T-cell (primary cell): ENCODE measurements around the gene MGA. TPM values are rescaled to one million over a fixed set of nuclear protein-coding genes. Genes with fewer than 3 reads are reported as not detected.

Source experiments
- ATAC-seq, 4 experiments: fragments of 200-7000 bp in 3 of 4; fragments of 150-1000 bp in 1 of 4; cut with Tn5 transposase; replicated peaks in 1 of 4; 1 replicate in 3 of 4; 2 replicates in 1 of 4; pipeline ENCODE4 v1.10.0; 2021; ENCODE audit warnings: moderate library complexity in 3 of 4, mild to moderate bottlenecking in 2 of 4, moderate number of reproducible peaks in 1 of 4
- CTCF ChIA-PET, 2 donors: fragments of 300-600 bp; sonication (Branson Sonifier 250); formaldehyde crosslinking; loops; one replicate each; lab custom pipeline; 2022; ENCODE audit warnings: antibody characterized with exemption in 2 of 2; lab: Charles Lee
- POLR2A ChIA-PET, 2 donors: fragments of 300-600 bp; sonication (Branson Sonifier 250); formaldehyde crosslinking; loops; one replicate each; lab custom pipeline; 2022; ENCODE audit warnings: antibody characterized with exemption in 2 of 2; lab: Charles Lee
- DNase-seq, 35 experiments: peaks; one replicate each; pipeline versions ENCODE4 v3.0.0 to v3.0.0-alpha.2; 2013 to 2023
- H3K27ac ChIP-seq: one replicate; pipeline ENCODE4 v1.5.1; 2013; ENCODE audit warnings: low read length
- H3K27me3 ChIP-seq, 2 experiments: replicated peaks in 1 of 2; 1 replicate in 1 of 2; 2 replicates in 1 of 2; pipeline versions ENCODE4 v1.6.1 to v1.7.0; 2013; ENCODE audit warnings: low read length in 1 of 2, mixed read lengths in 1 of 2; ENCODE audit not compliant: control insufficient read depth in 2 of 2, insufficient read depth in 2 of 2; ENCODE audit errors: extremely low read depth in 1 of 2
- H3K36me3 ChIP-seq, 2 donors: 1 replicate in 1 of 2; 2 replicates in 1 of 2; pipeline versions ENCODE4 v1.6.1 to v1.7.0; 2013; ENCODE audit warnings: low read length in 1 of 2; ENCODE audit not compliant: control insufficient read depth in 2 of 2, insufficient read depth in 1 of 2; ENCODE audit errors: extremely low read depth in 1 of 2
- H3K4me1 ChIP-seq, 2 experiments: 1 replicate in 1 of 2; 2 replicates in 1 of 2; pipeline versions ENCODE4 v1.6.1 to v1.7.0; 2013; ENCODE audit warnings: low read length in 2 of 2, mixed read lengths in 1 of 2; ENCODE audit not compliant: insufficient read depth in 2 of 2, control insufficient read depth in 1 of 2; ENCODE audit errors: extremely low read depth in 1 of 2
- H3K4me3 ChIP-seq, 2 donors: 1 replicate in 1 of 2; 2 replicates in 1 of 2; pipeline versions ENCODE4 v1.5.1 to v1.7.0; 2013; ENCODE audit warnings: mild to moderate bottlenecking in 2 of 2, low read length in 1 of 2, moderate library complexity in 1 of 2; ENCODE audit not compliant: control insufficient read depth in 1 of 2; ENCODE audit errors: extremely low read depth in 1 of 2
- H3K9me3 ChIP-seq: 2 replicates; pipeline ENCODE4 v1.7.0; 2013
- H3K27ac Mint-ChIP-seq, 2 donors: one replicate each; pipeline ENCODE4 v1.8.0; 2020 to 2021; ENCODE audit warnings: mild to moderate bottlenecking in 2 of 2, mixed read lengths in 2 of 2
- H3K27me3 Mint-ChIP-seq, 2 donors: one replicate each; pipeline ENCODE4 v1.8.0; 2021 to 2022; ENCODE audit warnings: mixed read lengths in 2 of 2
- H3K36me3 Mint-ChIP-seq: one replicate; pipeline ENCODE4 v1.8.0; 2021; ENCODE audit warnings: mixed read lengths
- H3K4me1 Mint-ChIP-seq, 3 donors: one replicate each; pipeline ENCODE4 v1.8.0; 2020 to 2022; ENCODE audit warnings: mixed read lengths in 3 of 3, mild to moderate bottlenecking in 1 of 3
- H3K4me3 Mint-ChIP-seq, 3 donors: one replicate each; pipeline ENCODE4 v1.8.0; 2020 to 2022; ENCODE audit warnings: mild to moderate bottlenecking in 3 of 3, mixed read lengths in 3 of 3, moderate library complexity in 3 of 3
- H3K9me3 Mint-ChIP-seq, 3 donors: one replicate each; pipeline ENCODE4 v1.8.0; 2020 to 2022; ENCODE audit warnings: mixed read lengths in 3 of 3
- WGBS: methylation state at CpG from one replicate; pipeline ENCODE4 v1.1.5; 2013; ENCODE audit warnings: missing lambda C conversion rate; ENCODE audit not compliant: insufficient coverage; 5-methylcytosine and 5-hydroxymethylcytosine counted together
- total RNA-seq, 35 experiments: library from RNA in 6 of 35; stranded (reverse) in 6 of 35; fragments of 120-200 nt in 1 of 35; gene quantifications; one replicate each; pipeline versions ENCODE4 v1.2.1 to v1.2.4 and lab custom pipeline; 2013 to 2026

MGA gene
- total RNA-seq, 5 donors from 2014 or later (not counting 1 experiment from before 2014, with no cell fraction given), result 49.7 to 58.7 (median 54.7) TPM

DNA sequence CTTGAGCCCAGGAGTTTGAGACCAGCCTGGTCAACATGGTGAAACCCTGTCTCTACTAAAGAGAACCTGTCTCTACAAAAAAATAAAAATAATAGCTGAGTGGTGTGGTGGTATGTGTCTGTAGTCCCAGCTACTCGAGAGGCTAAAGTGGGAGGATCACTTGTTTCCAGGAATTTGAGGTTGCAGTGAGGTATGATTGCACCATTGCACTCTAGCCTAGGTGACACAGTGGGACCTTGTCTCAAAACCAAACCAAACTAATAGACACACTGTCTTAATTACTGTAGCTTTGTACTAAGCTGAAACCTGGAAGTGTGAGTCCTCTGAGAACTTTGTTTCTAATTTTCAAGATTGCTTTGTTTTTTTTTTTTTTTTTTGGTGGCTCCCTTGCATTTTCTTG lies 30.4 kb downstream of the MGA start:
- no peaks in the 10 kb centered on the region for H3K27me3 Mint-ChIP-seq
- peak overlapping the region; percentile 41 to 44 for H3K27ac Mint-ChIP-seq
- DNase-seq (no peak), ATAC-seq (peak in 1 of 4 experiments; percentile 43)
- peaks cover 3% of the 10 kb centered on the region for H3K36me3 Mint-ChIP-seq
- H3K27me3 ChIP-seq, result no peaks in the 10 kb centered on the region
- no peak overlapping the region for H3K27ac ChIP-seq
- H3K36me3 ChIP-seq, result no peaks in the 10 kb centered on the region
- CTCF ChIA-PET, result interaction anchor here (0.5 to 0.7 kb wide), 4 partner anchors 13 to 296 kb away, joined by 3 to 5 read pairs (median 4); no protein-coding TSS in a partner anchor
- POLR2A ChIA-PET, result interaction anchor here in 1 of 2 donors (0.7 kb wide), 1 partner anchor 18 kb away, joined by 3 read pairs; no protein-coding TSS in a partner anchor
- peaks cover 3 to 6% of the 10 kb centered on the region in 2 experiments for H3K4me1 ChIP-seq
- no peaks in the 10 kb centered on the region for H3K9me3 ChIP-seq
- no CpG with 5 or more reads among the region's 1 CpG for WGBS
- no peak overlapping the region for H3K4me3 ChIP-seq
- H3K9me3 Mint-ChIP-seq, result no peaks in the 10 kb centered on the region
- no peak overlapping the region for H3K4me3 Mint-ChIP-seq
- H3K4me1 Mint-ChIP-seq, result peaks cover 78 to 84% (median 80%) of the 10 kb centered on the region in 3 donors

DNA sequence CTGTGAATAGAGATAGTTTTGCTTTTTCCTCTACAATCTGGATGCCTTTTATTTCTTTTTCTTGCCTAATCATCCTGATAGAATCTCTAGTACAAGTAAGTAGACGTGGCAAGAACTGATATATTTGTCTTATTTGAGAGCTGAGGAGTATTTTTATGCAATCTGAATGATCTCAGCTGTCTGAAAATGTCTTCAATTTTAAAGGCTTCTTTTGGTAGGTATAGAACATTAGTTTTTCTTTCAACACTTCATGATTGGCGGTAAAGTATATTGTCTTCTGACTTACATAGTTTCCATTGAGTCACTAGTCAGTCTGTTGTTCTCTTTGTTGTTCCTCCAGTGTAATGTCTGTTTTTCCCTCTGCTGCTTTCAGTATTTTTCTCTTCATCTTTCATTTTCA lies 31.3 kb downstream of the MGA start:
- ATAC-seq (peak in 1 of 4 experiments; percentile 41), DNase-seq (no peak)
- no CpG with 5 or more reads among the region's 2 CpGs for WGBS
- Mint-ChIP-seq H3K4me3 (peak overlapping the region in 2 of 3 donors; percentile 0 to 20), H3K27me3 (no peaks in the 10 kb centered on the region), H3K9me3 (no peaks in the 10 kb centered on the region), H3K27ac (peak overlapping the region; percentile 59 to 79), H3K36me3 (peaks cover 1% of the 10 kb centered on the region), H3K4me1 (peaks cover 80 to 87% (median 82%) of the 10 kb centered on the region in 3 donors)
- Histone ChIP-seq H3K4me3 (no peak overlapping the region), H3K9me3 (no peaks in the 10 kb centered on the region), H3K27me3 (no peaks in the 10 kb centered on the region), H3K27ac (no peak overlapping the region), H3K4me1 (peaks cover 7 to 9% of the 10 kb centered on the region in 2 experiments), H3K36me3 (peaks cover 0 to 4% of the 10 kb centered on the region in 2 donors)
- POLR2A ChIA-PET, result no interaction called here
- CTCF ChIA-PET, result no interaction called here

DNA sequence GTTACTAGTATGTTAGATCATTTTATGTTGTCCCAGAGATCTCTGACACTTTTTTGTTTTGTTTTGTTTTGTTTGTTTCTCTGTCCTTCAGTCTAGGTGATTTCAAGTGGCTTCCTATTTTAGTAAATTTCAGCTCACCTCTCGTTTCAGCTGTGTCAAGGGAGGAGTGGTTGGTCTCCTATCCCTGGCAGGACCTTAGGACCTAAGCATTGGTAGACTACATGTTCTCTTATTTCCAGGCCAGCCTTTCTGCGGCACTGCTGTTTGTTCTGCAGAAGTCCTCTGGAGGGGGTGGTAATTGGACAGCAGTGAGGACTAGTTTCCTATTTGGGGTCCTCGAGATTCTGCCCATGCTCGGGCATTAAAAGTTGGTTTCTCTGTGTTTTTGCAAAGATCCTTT lies 31.8 kb downstream of the MGA start:
- no peak for ATAC-seq
- Histone ChIP-seq H3K27me3 (no peaks in the 10 kb centered on the region), H3K27ac (no peak overlapping the region), H3K4me3 (no peak overlapping the region), H3K36me3 (peaks cover 0 to 4% of the 10 kb centered on the region in 2 donors), H3K4me1 (peaks cover 7 to 9% of the 10 kb centered on the region in 2 experiments), H3K9me3 (no peaks in the 10 kb centered on the region)
- ChIA-PET POLR2A (interaction anchor here in 1 of 2 donors (0.6 kb wide), 1 partner anchor 139 kb away, joined by 12 read pairs; no protein-coding TSS in a partner anchor), CTCF (interaction anchor here in 1 of 2 donors (0.6 kb wide), 1 partner anchor 58 kb away, joined by 3 read pairs; no protein-coding TSS in a partner anchor)
- 100% methylated on average over 1 of the region's 4 CpGs for WGBS
- peaks cover 6% of the 10 kb centered on the region for H3K36me3 Mint-ChIP-seq
- H3K4me1 Mint-ChIP-seq, result peaks cover 80 to 87% (median 81%) of the 10 kb centered on the region in 3 donors
- H3K27ac Mint-ChIP-seq, result peak overlapping the region; percentile 59 to 79
- H3K4me3 Mint-ChIP-seq, result peak overlapping the region in 1 of 3 donors; percentile 20
- H3K9me3 Mint-ChIP-seq, result no peaks in the 10 kb centered on the region
- no peak for DNase-seq
- no peaks in the 10 kb centered on the region for H3K27me3 Mint-ChIP-seq

DNA sequence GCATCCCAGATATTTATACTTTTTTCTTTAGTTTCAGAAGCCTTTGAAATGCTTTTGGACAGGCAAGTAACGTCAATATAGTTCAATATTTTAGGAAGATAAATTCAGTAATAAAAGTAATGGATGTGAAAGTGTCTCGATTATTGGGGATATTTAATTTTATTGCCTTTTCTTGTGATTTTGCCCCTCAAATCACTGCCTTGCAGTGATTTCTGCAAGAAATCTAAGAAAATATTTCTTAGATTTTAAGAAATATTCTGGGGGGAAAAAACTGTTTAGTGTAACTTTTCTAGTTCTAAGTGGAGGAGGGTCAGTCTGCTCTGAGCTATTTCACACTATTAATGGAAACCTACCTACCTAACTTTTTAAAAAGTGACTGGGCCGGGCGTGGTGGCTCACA lies 33.6 kb downstream of the MGA start:
- ChIA-PET CTCF (interaction anchor here in 1 of 2 donors (0.6 kb wide), 1 partner anchor 344 kb away, joined by 5 read pairs; no protein-coding TSS in a partner anchor), POLR2A (no interaction called here)
- H3K27me3 Mint-ChIP-seq, result no peaks in the 10 kb centered on the region
- H3K4me3 Mint-ChIP-seq, result no peak overlapping the region
- no peak overlapping the region for H3K4me3 ChIP-seq
- peaks cover 7% of the 10 kb centered on the region for H3K36me3 Mint-ChIP-seq
- H3K27ac Mint-ChIP-seq, result no peak overlapping the region
- H3K9me3 ChIP-seq, result no peaks in the 10 kb centered on the region
- H3K27ac ChIP-seq, result no peak overlapping the region
- peaks cover 65 to 79% (median 66%) of the 10 kb centered on the region in 3 donors for H3K4me1 Mint-ChIP-seq
- WGBS, result no CpG with 5 or more reads among the region's 4 CpGs
- H3K36me3 ChIP-seq, result peaks cover 0 to 10% of the 10 kb centered on the region in 2 donors
- H3K27me3 ChIP-seq, result no peaks in the 10 kb centered on the region
- H3K9me3 Mint-ChIP-seq, result no peaks in the 10 kb centered on the region
- peaks cover 7 to 9% of the 10 kb centered on the region in 2 experiments for H3K4me1 ChIP-seq
- ATAC-seq, result no peak
- no peak for DNase-seq

DNA sequence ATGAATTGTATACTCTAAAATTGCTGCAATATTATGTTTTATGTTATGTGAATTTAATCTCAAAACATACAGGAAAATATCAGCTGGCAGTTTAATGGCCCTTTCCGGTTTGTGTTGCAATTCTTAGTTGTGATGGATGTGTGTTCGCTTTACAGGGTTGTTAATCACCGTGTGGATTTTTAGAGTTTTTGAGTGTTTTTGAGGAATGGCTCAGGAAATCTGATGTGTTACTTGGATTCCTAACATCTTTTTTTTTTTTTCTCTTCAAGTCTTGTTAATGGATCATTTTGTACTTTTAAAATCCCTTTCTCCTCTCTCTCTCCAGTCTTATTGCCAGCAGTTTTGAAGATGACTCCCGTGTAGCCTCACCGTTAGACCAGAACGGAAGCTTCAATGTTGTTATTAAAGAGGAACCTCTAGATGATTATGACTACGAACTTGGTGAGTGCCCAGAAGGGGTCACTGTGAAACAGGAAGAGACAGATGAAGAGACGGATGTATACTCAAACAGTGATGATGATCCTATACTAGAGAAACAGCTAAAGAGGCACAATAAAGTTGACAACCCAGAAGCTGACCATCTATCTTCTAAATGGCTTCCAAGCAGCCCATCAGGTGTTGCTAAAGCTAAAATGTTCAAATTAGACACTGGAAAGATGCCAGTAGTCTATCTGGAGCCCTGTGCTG lies 35.7 kb downstream of the MGA start:
- WGBS, result no CpG with 5 or more reads among the region's 8 CpGs
- H3K36me3 Mint-ChIP-seq, result peaks cover 23% of the 10 kb centered on the region
- ChIA-PET POLR2A (interaction anchor here (0.5 to 0.7 kb wide), 4 partner anchors 10 to 151 kb away, joined by 4 to 10 read pairs (median 6); no protein-coding TSS in a partner anchor), CTCF (interaction anchor here (0.7 to 1.5 kb wide), 11 partner anchors 9 to 363 kb away, joined by 3 to 8 read pairs (median 3); partner anchors contain the start of genes NUSAP1 (in 1 of the 2) and OIP5 (in 1 of the 2))
- no peaks in the 10 kb centered on the region for H3K27me3 Mint-ChIP-seq
- peak in 34 of 35 experiments; percentile 1 to 73 (median 44) for DNase-seq
- H3K27me3 ChIP-seq, result no peaks in the 10 kb centered on the region
- H3K9me3 ChIP-seq, result no peaks in the 10 kb centered on the region
- peak overlapping the region; percentile 75 to 82 for H3K27ac Mint-ChIP-seq
- H3K27ac ChIP-seq, result peak overlapping the region; percentile 52
- H3K4me3 ChIP-seq, result peak overlapping the region in 1 of 2 donors; percentile 6
- H3K4me1 Mint-ChIP-seq, result peaks cover 50 to 72% (median 54%) of the 10 kb centered on the region in 3 donors
- H3K9me3 Mint-ChIP-seq, result no peaks in the 10 kb centered on the region
- peaks cover 0 to 21% of the 10 kb centered on the region in 2 donors for H3K36me3 ChIP-seq
- ATAC-seq, result peak; percentile 90 to 98 (median 96)
- H3K4me3 Mint-ChIP-seq, result peak overlapping the region; percentile 10 to 38 (median 10)
- H3K4me1 ChIP-seq, result peaks cover 6 to 7% of the 10 kb centered on the region in 2 experiments

DNA sequence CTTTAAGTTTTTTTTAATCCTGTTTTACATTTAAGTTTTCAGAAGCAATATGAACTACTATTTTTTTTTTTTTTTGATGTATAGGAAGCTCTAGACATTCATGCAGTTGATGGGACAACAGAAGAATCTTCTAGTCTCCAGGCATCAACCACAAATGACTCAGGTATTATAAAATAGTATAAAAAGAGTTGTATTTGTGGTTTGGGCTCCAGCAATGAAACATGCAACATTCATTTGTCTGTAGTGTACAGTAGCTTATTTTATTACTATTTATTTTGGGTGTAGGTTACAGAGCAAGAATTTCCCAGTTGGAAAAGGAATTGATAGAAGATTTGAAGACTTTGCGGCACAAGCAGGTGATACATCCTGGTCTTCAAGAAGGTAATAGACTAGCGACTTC lies 38.6 kb downstream of the MGA start:
- Mint-ChIP-seq H3K9me3 (no peaks in the 10 kb centered on the region), H3K4me1 (peaks cover 35 to 55% (median 36%) of the 10 kb centered on the region in 3 donors), H3K4me3 (no peak overlapping the region), H3K27ac (no peak overlapping the region), H3K27me3 (no peaks in the 10 kb centered on the region), H3K36me3 (peaks cover 41% of the 10 kb centered on the region)
- peaks cover 2 to 7% of the 10 kb centered on the region in 2 experiments for H3K4me1 ChIP-seq
- CTCF ChIA-PET, result interaction anchor here in 1 of 2 donors (0.6 kb wide), 1 partner anchor 261 kb away, joined by 7 read pairs; no protein-coding TSS in a partner anchor
- H3K4me3 ChIP-seq, result no peak overlapping the region
- peaks cover 0 to 28% of the 10 kb centered on the region in 2 donors for H3K36me3 ChIP-seq
- no peaks in the 10 kb centered on the region for H3K27me3 ChIP-seq
- DNase-seq (no peak), ATAC-seq (no peak)
- no peak overlapping the region for H3K27ac ChIP-seq
- POLR2A ChIA-PET, result no interaction called here
- WGBS, result no CpG with 5 or more reads among the region's 2 CpGs
- no peaks in the 10 kb centered on the region for H3K9me3 ChIP-seq
